ENCODE measurements around the gene GPR84.
"Not testable (repeated sequence)": the region's sequence is repeated elsewhere in the genome, so short reads cannot be mapped to it uniquely, and the experiment has no call there.

Gene GPR84

DNA sequence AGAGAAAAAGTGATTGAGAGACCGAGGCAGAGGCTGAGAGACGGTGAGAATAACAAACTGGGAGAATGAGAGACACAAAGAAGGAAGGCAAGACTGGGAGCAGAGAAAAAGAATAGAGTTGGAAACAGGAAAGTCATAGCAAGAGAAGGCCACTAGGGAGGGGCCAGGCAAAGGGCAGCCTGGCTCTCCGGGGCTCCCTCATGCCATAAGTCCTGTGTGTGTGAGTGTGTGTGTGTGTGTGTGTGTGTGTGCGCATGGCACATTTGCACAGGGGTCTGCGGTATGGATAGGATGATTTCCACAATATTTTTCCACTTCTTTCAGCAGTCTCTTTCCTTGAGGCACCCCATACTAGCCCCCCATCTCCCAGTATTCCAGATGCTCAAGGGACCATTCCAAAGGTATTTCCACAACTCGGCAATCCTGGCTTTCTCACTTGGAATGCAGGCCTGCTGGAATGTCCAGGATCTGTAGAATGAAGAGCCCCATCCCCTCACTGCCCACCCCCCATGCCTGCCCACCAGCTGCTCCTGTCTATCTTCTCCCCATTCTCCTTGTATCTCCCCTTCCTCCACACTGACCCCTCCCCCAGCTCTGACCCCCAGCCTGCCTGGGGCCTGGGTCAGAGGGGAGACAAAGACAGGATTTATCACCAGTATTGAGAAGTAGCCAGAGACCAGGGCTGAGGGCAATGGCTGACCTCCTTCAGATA is 9.0 kb downstream of the GPR84 start:
- DNase-seq (ENCODE audit: low spot score), result no peak

GRCh38 chr12:54354271-54354670 is 10.0 kb downstream of the GPR84 start:
- DNase-seq (ENCODE audit: low spot score), result not testable (repeated sequence)

GRCh38 chr12:54352891-54353874 is 11.1 kb downstream of the GPR84 start:
- peak; percentile 56 for DNase-seq (ENCODE audit: low spot score)

DNA sequence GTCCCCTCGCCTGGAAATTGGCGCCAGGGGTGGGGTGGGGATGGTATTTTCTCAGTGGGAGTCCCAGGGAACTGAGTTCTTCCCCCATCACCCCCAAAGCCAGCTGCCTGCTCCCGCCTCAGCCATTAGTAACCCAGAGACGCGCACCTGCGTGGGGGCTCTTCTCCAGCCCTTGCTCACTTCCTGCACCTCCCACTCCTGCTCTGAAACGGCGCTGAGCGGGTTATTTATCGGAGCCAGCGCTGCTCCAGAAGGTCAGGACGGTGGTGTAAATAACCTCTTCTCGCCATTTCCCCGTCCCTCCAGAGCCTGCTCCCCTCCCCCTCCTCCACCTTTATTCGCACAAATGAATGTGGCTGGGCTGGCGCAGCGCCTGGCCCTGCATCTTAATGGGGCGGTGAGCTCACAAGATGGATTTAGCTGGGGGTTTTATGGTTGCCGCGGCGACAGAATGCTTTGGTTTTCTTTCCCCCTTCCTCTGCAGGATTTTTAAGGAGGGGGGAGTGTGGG is 12.2 kb downstream of the GPR84 start:
- DNase-seq (ENCODE audit: low spot score), result peak; percentile 86

DNA sequence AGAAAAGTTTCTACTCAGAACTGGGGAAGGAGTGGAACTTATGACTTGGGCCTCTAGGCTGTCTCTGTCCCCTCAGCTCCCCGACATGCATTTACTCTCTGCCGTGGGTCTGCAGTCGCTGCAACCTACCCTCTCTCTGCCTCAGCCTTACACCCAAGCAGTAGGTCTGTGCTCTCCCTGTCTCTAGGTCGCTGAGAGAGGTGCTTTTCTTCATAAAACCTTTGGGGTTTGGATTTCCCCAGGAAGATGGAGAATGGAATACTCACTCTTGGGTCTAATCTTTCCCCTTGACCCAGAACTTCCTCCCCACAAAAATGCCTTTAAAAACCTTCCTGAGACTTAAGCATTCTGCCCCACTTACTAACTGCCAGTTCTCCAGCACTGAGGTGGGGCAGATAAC is 12.9 kb downstream of the GPR84 start:
- DNase-seq (ENCODE audit: low spot score), result no peak

GRCh38 chr12:54350743-54351142 is 13.5 kb downstream of the GPR84 start:
- no peak for DNase-seq (ENCODE audit: low spot score)

DNA sequence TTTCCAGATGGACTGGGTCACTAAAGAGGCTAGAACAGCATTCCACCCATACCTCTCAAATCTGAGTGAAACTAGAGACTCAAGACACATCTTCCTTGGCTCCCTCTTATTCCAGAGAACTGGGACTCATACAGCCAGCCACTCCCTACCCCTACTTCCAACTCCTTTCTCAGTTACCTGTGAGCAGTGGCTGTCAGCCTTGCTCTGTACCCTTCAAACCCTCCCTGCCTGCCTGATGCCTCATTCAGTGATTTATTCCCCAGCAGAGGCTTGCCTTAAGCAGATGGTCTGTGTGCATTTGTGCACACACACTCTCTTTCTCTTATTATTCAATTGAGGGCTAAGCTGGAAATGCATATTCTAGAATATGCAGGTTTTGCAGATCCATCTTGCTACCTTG is 14.6 kb downstream of the GPR84 start:
- no peak for DNase-seq (ENCODE audit: low spot score)

DNA sequence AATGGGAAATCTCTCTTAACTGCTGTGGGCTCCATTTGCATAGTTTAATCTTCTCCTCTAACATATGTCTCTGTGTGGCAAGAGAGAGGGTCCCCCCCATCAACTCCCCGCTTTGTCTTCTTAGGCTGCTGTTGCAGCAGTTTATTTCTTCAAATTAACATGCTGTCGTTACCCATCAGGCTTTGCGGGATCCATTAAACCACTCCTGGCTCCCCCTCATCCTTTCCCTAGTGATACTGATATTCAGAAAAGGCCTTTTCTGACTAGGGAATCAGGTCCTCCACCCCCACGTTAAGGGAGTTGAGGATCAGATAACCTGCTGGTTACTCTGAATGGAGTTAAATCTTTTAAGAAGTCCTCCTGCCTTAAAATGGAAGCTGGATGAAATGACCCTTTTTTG is 15.2 kb downstream of the GPR84 start:
- DNase-seq (ENCODE audit: low spot score), result no peak

DNA sequence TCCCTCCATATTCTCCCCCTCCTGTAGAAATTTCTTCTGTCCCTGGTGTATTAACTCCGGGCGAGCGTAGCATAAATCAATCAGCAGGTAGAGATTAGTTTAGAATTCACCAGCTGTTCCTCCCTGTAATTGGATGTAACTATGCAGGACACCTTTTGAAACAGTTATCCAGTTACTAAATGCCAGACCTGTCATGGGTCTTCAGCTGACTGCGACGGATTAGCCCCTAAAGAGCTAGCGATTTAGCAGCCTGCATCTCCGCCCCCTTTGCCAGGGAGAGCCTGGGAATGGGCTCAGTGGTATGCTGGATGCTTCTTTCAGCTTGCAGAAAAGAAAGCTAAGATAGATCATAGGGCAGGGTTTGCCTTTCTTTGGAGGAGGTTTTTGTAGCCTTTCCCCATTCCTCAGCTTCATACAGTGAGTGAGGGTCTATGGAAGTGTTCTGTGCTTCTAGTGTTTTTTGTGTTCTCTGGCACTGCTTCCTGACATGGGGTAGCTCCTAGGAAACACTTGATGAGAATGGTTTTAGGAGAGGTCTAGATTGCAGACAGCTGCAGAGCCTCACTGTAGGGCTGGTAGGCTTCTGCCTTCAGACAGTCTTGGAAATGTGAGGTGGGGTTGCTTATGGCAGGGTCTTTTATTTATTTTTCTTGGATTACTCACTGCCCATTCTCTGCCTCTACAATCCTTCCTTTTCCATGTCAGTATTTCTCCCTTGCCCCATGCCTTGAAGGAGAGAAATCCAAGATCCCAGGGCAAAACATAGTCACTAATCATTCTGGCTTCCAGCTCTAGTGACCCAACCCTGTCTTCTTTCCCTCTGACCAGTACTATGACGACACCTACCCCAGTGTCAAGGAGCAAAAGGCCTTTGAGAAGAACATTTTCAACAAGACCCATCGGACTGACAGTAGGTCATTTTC is 22.6 kb downstream of the GPR84 start:
- no peak for DNase-seq (ENCODE audit: low spot score)

DNA sequence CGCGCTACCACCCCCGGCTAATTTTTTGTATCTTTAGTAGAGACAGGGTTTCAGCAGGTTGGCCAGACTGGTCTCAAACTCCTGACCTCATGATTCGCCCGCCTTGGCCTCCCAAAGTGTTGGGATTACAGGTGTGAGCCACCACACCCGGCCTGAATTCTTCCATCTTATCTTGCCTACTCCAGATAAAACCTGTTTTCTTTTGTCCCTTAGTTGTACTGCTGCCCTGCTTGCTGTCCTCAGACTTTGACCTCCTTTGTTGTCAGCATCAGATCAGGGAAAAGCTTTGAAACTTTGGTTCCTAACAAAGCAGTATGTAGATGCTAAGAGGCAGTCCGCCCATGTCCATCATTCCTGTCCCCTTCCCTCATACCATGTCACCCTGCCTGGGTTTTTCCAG is 23.4 kb downstream of the GPR84 start:
- DNase-seq (ENCODE audit: low spot score), result no peak

DNA sequence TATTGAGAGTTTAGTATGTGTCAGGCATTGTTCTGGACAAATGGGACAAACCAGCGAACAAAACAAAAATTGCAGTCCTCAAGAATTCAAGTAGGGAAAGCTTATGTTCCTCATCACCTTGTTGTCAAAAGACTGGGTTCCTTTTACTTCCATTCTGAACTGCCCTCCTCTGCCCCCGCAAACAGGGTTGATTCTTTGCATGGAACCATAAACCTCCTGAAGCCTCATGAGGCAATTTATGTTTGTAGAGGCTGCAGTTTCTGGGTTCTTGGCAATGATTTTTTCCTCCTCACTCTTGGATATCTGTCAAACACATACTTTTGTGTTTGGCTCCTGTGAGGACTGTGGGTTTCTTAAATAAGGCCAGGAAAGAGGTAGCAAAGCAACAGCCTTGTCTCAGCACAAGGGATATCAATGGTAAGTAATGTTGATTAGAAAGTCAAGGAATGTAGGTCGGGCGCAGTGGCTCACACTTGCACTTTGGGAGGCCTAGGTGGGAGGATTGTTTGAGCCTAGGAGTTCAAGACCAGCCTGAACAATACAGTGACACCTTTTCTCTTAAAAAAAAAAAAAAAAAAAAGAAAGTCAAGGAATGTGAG is 25.5 kb downstream of the GPR84 start:
- DNase-seq (ENCODE audit: low spot score), result no peak

- no peak for DNase-seq (ENCODE audit: low spot score)
These were observed 26.2 kb downstream of the GPR84 start for GRCh38 chr12:54337854-54338650.

- peak; percentile 45 for DNase-seq (ENCODE audit: low spot score)
These were observed 26.9 kb downstream of the GPR84 start for GRCh38 chr12:54337280-54337842.

- no peak for DNase-seq (ENCODE audit: low spot score)
These were observed 30.8 kb downstream of the GPR84 start for GRCh38 chr12:54333420-54334034.

- no peak for DNase-seq (ENCODE audit: low spot score)
These were observed 32.8 kb downstream of the GPR84 start for GRCh38 chr12:54331461-54331860.

- no peak for DNase-seq (ENCODE audit: low spot score)
These were observed 33.8 kb downstream of the GPR84 start for GRCh38 chr12:54330442-54330841.

DNA sequence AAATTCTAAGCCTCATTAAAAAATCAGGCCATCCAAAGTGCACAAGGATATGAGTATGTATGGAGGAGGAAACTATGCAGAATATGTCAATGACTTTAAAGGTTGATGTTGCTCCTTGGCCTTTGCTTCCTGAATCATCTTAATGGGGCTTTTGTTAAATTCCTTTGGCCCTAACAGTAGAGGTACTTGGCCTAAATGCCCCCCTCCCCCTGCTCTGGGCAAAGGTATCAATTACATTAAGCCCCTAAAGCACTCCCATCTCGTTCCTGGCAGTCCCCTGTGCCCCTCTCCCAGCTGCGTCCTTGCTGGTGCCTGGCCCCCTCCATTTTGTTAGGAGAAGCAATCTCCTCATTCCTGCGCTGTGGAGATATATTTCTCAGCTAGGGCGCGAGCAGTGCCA is 34.5 kb downstream of the GPR84 start:
- no peak for DNase-seq (ENCODE audit: low spot score)

- DNase-seq (ENCODE audit: low spot score), result no peak
These were observed 35.5 kb downstream of the GPR84 start for GRCh38 chr12:54328595-54329337.

Data from Ammon's horn (tissue), 1 donor.